Adrenal gland (tissue), 12 donors: ENCODE measurements around the gene KEAP1. TPM values are rescaled to one million over a fixed set of nuclear protein-coding genes. Genes with fewer than 3 reads are reported as not detected.
"Not testable (repeated sequence)": the region's sequence is repeated elsewhere in the genome, so short reads cannot be mapped to it uniquely, and the experiment has no call there.

Experiments
- DNase-seq, 7 donors: peaks; one replicate each; pipeline ENCODE4 v3.0.0-alpha.2; 2019 to 2020
- H3K27ac ChIP-seq, 5 donors: fragments of 200-600 bp; sonication (generic) in 4 of 5; 1 replicate in 3 of 5; 2 replicates in 2 of 5; pipeline versions ENCODE4 v1.5.1 to v1.8.0; 2016 to 2020; ENCODE audit warnings: mild to moderate bottlenecking in 1 of 5
- H3K27me3 ChIP-seq: fragments of 200-600 bp; 2 replicates; pipeline ENCODE4 v1.8.0; 2021
- H3K36me3 ChIP-seq, 2 donors: fragments of 200-600 bp; replicated peaks in 1 of 2; 1 replicate in 1 of 2; 2 replicates in 1 of 2; pipeline versions ENCODE4 v1.5.1 to v1.8.0; 2018 to 2022
- H3K4me1 ChIP-seq, 2 donors: fragments of 200-600 bp; replicated peaks in 1 of 2; 1 replicate in 1 of 2; 2 replicates in 1 of 2; pipeline versions ENCODE4 v1.5.1 to v1.8.0; 2018 to 2021
- H3K4me3 ChIP-seq, 4 donors: fragments of 200-600 bp; sonication (generic) in 3 of 4; one replicate each; pipeline ENCODE4 v1.5.1; 2016 to 2018
- H3K9me3 ChIP-seq, 3 donors: fragments of 200-600 bp; sonication (generic) in 1 of 3; replicated peaks in 1 of 3; 1 replicate in 2 of 3; 2 replicates in 1 of 3; pipeline versions ENCODE4 v1.5.1 to v1.8.0; 2016 to 2021
- CTCF ChIP-seq, 6 experiments: fragments of 450-650 bp in 4 of 6; fragments of 200-600 bp in 2 of 6; sonication (generic) in 1 of 6; IDR thresholded peaks; 1 replicate in 5 of 6; 2 replicates in 1 of 6; pipeline versions ENCODE4 v1.5.1 to v1.8.0; 2016 to 2021; ENCODE audit warnings: antibody characterized with exemption in 6 of 6, mild to moderate bottlenecking in 2 of 6, moderate library complexity in 1 of 6
- POLR2A ChIP-seq, 2 donors: fragments of 450-650 bp; IDR thresholded peaks; one replicate each; pipeline ENCODE4 v1.6.1; 2017; ENCODE audit warnings: antibody characterized with exemption in 2 of 2, mild to moderate bottlenecking in 2 of 2, moderate library complexity in 1 of 2
- WGBS, 4 donors: extraction: QIAGEN DNeasy Blood & Tissue Kit in 2 of 4; methylation state at CpG; one replicate each; pipeline versions ENCODE4 v1.1.5 to v1.1.7; 2013 to 2017; 5-methylcytosine and 5-hydroxymethylcytosine counted together
- intact Hi-C, 2 donors: fragments of 100-400 bp; cut with DNase I; formaldehyde crosslinking; loops; one replicate each; pipeline versions ENCODE4 v1.14.1 to v1.15.0; 2022 to 2023
- polyA plus RNA-seq, 3 donors: library from polyadenylated mRNA; stranded (reverse); fragments of 200-250 nt in 2 of 3; fragments of 350-450 nt in 1 of 3; fragmentation: Illumina TruSeq in 1 of 3; extraction: RNeasy Lipid Tissue Mini Kit (QIAGEN cat#74804) in 1 of 3; gene quantifications; one replicate each; pipeline ENCODE4 v1.2.3, GENCODE V29; 2013 to 2014
- total RNA-seq, 9 donors: library from RNA; depleted of rRNA in 4 of 9; stranded (reverse); fragments of >200 nt in 4 of 9; fragments of 120-200 nt in 1 of 9; fragmentation: NEBNext Ultra II Directional in 1 of 9; extraction: Animal tissue kit (Norgen Biotek cat#: 25700) in 1 of 9; gene quantifications; one replicate each; pipeline versions ENCODE4 v1.1.0 to v1.2.4, GENCODE V29; 2013 to 2023
- donor health status: healthy with polysubstance abuse.
- donor health status: Bipolar disorder and iron deficiency.
- donor health status: DM: yes; HTN: yes; CAD: no.
- donor health status: DM: no; HTN: no; CAD: no.
- donor health status: DM: no; HTN: no; CAD: no.
- donor health status: DM: yes; HTN: yes; CAD: no.

Gene KEAP1
- total and polyA plus RNA-seq, 12 donors: 71.0 to 106 (median 77.2) TPM

- WGBS, 4 donors: 26 to 34% (median 30%) methylated on average over 2 to 23 of the region's 23 CpGs
- H3K4me3 ChIP-seq: peak overlapping the region in 2 of 4 donors; percentile 5 to 75
- H3K36me3 ChIP-seq: peaks cover 0 to 23% of the 10 kb centered on the region in 2 donors
- no peaks in the 10 kb centered on the region for H3K9me3 ChIP-seq
- H3K4me1 ChIP-seq: peaks cover 10 to 18% of the 10 kb centered on the region in 2 donors
- peak in 2 of 6 experiments; percentile 3 to 5 for TF ChIP-seq CTCF (IDR thresholded peaks at IDR 0.05)
- TF ChIP-seq POLR2A (IDR thresholded peaks at IDR 0.05): no peak
- intact Hi-C loops: no loop called here
- H3K27ac ChIP-seq: peak overlapping the region in 3 of 5 donors; percentile 84 to 91 (median 90)
- no peaks in the 10 kb centered on the region for H3K27me3 ChIP-seq
- peak in 5 of 7 donors; percentile 36 to 56 (median 44) for DNase-seq
Observed at GRCh38 chr19:10544753-10545251, 41.6 kb upstream of the KEAP1 start.

- 1 to 65% (median 20%) methylated on average over 6 to 22 of the region's 22 CpGs for WGBS, 4 donors
- DNase-seq: peak in 6 of 7 donors; percentile 54 to 76 (median 71)
- intact Hi-C loops: no loop called here
- H3K9me3 ChIP-seq: no peaks in the 10 kb centered on the region
- H3K27ac ChIP-seq: peak overlapping the region; percentile 57 to 91 (median 90)
- H3K4me1 ChIP-seq: peaks cover 10 to 18% of the 10 kb centered on the region in 2 donors
- H3K4me3 ChIP-seq: peak overlapping the region; percentile 59 to 84 (median 80)
- peaks cover 0 to 18% of the 10 kb centered on the region in 2 donors for H3K36me3 ChIP-seq
- H3K27me3 ChIP-seq: no peaks in the 10 kb centered on the region
- TF ChIP-seq POLR2A (IDR thresholded peaks at IDR 0.05): no peak
Observed at GRCh38 chr19:10544242-10544752, 41.1 kb upstream of the KEAP1 start.

GRCh38 chr19:10543420-10544241, 40.5 kb upstream of the KEAP1 start, which contains the start of gene ATG4D:
Gene ATG4D (plus strand): TSS chr19:10543904. CDS start chr19:10544091, 187 bp downstream.
- TF ChIP-seq POLR2A (IDR thresholded peaks at IDR 0.05) (peak; percentile 36 to 75), CTCF (IDR thresholded peaks at IDR 0.05) (no peak)
- WGBS, 4 donors: 1 to 3% (median 2%) methylated on average over 5 to 79 of the region's 79 CpGs

GRCh38 chr19:10543059-10543419, 39.9 kb upstream of the KEAP1 start:
- Histone ChIP-seq H3K9me3 (no peaks in the 10 kb centered on the region), H3K27ac (no peak overlapping the region), H3K27me3 (no peaks in the 10 kb centered on the region), H3K4me3 (peak overlapping the region in 2 of 4 donors; percentile 75 to 84), H3K4me1 (peaks cover 10 to 18% of the 10 kb centered on the region in 2 donors), H3K36me3 (peaks cover 0 to 11% of the 10 kb centered on the region in 2 donors)
- TF ChIP-seq CTCF (IDR thresholded peaks at IDR 0.05) (no peak), POLR2A (IDR thresholded peaks at IDR 0.05) (no peak)
- intact Hi-C loops: no loop called here
- WGBS, 4 donors: 46 to 61% (median 54%) methylated on average over 7 to 8 of the region's 8 CpGs
- DNase-seq: no peak

More at GRCh38 chr19:10543420-10544241, 40.5 kb upstream of the KEAP1 start, which contains the start of gene ATG4D:
- Histone ChIP-seq H3K27ac (peak within 1 kb of the TSS; percentile 57 to 91 (median 90)), H3K9me3 (no peaks in the 10 kb centered on the region), H3K4me3 (peak within 1 kb of the TSS; percentile 59 to 84 (median 80)), H3K27me3 (no peaks in the 10 kb centered on the region), H3K36me3 (peaks cover 0 to 12% of the 10 kb centered on the region in 2 donors), H3K4me1 (peaks cover 10 to 18% of the 10 kb centered on the region in 2 donors)
- intact Hi-C loops: no loop called here
- peak; percentile 67 to 86 (median 80) for DNase-seq

GRCh38 chr19:10539016-10539415, 35.9 kb upstream of the KEAP1 start:
- DNase-seq, H3K36me3 ChIP-seq, H3K27ac ChIP-seq, H3K9me3 ChIP-seq, intact Hi-C loops, H3K27me3 ChIP-seq, H3K4me1 ChIP-seq, H3K4me3 ChIP-seq: not testable (repeated sequence)
- 56 to 70% (median 64%) methylated on average over 7 to 9 of the region's 9 CpGs for WGBS, 4 donors
